Esophagus squamous epithelium (tissue), 4 donors: ENCODE results near the gene RALGAPA1.

Experiments
- POLR2A ChIP-seq, 4 donors: fragments of 450-650 bp; IDR thresholded peaks; one replicate each; pipeline ENCODE4 v1.6.1; 2017; ENCODE audit warnings: antibody characterized with exemption in 4 of 4, mild to moderate bottlenecking in 4 of 4, moderate library complexity in 3 of 4
- TF ChIP-seq, protein P1 (sequence below), 6 experiments: fragments of 450-650 bp in 4 of 6; fragments of 200-600 bp in 2 of 6; sonication (generic) in 2 of 6; IDR thresholded peaks; one replicate each; pipeline ENCODE4 v1.5.1; 2016 to 2019; ENCODE audit warnings: antibody characterized with exemption in 6 of 6, mild to moderate bottlenecking in 4 of 6, moderate library complexity in 4 of 6

DNA sequence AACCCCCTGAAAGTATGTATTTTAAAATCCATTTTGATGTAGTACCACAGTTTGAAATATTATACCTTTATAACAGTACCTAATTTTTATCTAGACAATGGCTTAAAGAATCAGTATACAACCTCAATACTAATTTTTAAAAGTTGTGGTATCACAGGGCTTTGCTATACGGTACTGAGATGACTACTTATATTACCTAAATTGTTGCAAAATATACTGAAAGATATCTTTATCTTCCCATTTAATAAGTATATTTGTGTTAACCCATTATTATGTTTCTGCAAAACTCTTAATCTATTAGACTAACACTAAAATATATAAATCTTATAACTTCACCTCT, 67.1 kb downstream of the RALGAPA1 start:
- TF ChIP-seq POLR2A (IDR thresholded peaks at IDR 0.05), result no peak
- TF ChIP-seq, protein P1, sequence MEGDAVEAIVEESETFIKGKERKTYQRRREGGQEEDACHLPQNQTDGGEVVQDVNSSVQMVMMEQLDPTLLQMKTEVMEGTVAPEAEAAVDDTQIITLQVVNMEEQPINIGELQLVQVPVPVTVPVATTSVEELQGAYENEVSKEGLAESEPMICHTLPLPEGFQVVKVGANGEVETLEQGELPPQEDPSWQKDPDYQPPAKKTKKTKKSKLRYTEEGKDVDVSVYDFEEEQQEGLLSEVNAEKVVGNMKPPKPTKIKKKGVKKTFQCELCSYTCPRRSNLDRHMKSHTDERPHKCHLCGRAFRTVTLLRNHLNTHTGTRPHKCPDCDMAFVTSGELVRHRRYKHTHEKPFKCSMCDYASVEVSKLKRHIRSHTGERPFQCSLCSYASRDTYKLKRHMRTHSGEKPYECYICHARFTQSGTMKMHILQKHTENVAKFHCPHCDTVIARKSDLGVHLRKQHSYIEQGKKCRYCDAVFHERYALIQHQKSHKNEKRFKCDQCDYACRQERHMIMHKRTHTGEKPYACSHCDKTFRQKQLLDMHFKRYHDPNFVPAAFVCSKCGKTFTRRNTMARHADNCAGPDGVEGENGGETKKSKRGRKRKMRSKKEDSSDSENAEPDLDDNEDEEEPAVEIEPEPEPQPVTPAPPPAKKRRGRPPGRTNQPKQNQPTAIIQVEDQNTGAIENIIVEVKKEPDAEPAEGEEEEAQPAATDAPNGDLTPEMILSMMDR (IDR thresholded peaks at IDR 0.05), result no peak
